ENCODE data around the gene ACTN4. TPM values are rescaled to one million over a fixed set of nuclear protein-coding genes. Genes with fewer than 3 reads are reported as not detected.

The ACTN4 gene
- total RNA-seq, 1 donor from 2014 or later, result 656 TPM

DNA sequence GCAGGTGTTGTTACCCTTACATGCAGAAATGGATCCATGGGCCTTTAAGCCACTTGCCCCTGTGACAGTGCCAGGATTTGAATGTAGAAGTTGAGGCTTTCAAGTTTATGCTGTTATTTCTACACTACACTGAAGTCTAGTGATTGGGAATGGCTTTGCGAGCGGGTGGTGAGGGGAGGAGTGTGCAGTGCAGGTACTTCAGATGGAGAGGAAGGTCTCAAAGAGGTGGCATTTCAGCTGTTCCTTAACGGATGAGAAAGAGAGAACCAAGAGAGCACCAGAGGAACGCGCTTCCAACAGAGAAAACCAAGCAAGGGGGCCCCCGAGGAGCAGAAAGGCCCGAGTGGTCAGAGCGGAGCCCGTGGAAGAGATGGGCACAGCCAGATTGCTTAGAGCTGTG is 13.3 kb downstream of the ACTN4 start:
- no peak for DNase-seq (ENCODE audit: low spot score)

DNA sequence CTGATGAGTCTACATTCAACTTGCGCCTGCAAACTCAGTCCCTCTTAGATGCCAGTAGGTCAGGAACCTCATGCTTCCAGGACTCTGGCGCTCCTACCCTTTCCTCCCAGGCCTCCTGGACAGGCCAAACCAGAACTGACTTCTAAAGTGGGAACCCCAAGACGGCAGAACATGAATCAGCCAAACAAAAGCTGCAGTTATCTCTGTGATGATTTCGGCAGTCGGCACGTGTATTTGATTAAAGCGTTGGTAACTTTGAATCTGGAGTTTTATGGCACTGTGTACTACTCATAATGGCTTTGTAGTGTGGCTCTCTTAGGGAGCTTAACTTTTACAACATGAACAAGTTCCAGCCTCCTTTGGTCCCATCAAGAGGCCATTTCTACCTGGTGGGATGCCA is 13.7 kb downstream of the ACTN4 start:
- DNase-seq (ENCODE audit: low spot score), result no peak

DNA sequence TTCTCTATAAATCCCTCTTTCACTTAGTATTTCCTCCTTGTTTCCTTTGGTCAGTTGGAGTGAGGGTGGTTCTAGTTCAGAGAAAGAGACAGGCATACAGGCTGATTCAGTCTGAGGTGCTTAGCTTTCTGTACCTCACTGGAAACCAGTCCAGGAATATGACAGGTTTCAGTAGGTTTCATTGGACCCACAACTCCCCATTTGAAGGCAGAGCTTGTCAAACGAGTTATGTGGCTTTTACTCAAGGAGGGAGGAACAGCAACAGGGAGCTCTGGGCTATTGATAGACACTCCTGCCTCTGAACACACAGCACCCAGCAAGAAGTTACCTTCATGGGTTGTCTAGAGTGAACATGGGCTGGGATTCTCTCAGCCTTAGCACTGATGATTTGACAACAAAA is 14.5 kb downstream of the ACTN4 start:
- peak; percentile 72 for DNase-seq (ENCODE audit: low spot score)

GRCh38 chr19:38662537-38663155 is 15.2 kb downstream of the ACTN4 start:
- DNase-seq (ENCODE audit: low spot score), result no peak

GRCh38 chr19:38663156-38663651 is 15.8 kb downstream of the ACTN4 start:
- no peak for DNase-seq (ENCODE audit: low spot score)

- DNase-seq (ENCODE audit: low spot score), result no peak
Observed at GRCh38 chr19:38663957-38664502, 16.6 kb downstream of the ACTN4 start.

GRCh38 chr19:38664503-38665211 is 17.2 kb downstream of the ACTN4 start:
- no peak for DNase-seq (ENCODE audit: low spot score)

DNA sequence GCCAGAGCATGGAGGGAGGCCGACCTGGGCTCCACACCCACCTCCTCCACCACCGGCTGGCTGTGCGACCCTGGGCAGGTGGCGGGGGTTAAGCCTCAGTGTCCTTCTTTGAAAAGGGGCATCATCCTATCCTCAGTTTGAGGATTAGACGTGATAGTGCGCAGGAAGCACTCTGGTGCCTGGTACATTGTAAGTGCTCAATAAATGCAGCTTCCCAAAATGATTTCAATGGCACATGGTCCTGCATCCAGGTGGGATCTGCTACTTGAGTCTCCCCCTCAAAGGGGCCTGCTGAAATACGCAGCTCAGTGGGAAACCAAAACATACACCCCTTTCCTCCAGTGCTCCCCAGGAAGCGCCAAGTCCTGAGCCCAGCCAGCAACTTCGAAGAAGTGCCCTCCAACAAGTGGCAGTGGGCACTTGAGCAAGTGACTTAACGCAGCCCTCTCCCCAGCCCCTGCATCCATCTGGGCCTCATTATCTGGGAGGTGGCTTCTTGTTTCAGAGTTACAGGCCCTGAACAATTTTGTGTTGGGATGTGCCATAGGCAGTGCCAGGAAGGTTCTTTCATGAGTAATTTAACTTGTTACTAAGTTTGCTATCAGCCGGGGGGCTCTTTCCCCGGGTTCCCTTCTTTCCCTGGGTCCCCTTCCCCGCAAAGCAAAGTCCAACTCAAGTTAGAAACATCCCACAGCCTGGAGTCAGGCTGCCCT is 17.9 kb downstream of the ACTN4 start:
- DNase-seq (ENCODE audit: low spot score), result no peak

GRCh38 chr19:38665950-38666662 is 18.7 kb downstream of the ACTN4 start:
- DNase-seq (ENCODE audit: low spot score), result peak; percentile 81

DNA sequence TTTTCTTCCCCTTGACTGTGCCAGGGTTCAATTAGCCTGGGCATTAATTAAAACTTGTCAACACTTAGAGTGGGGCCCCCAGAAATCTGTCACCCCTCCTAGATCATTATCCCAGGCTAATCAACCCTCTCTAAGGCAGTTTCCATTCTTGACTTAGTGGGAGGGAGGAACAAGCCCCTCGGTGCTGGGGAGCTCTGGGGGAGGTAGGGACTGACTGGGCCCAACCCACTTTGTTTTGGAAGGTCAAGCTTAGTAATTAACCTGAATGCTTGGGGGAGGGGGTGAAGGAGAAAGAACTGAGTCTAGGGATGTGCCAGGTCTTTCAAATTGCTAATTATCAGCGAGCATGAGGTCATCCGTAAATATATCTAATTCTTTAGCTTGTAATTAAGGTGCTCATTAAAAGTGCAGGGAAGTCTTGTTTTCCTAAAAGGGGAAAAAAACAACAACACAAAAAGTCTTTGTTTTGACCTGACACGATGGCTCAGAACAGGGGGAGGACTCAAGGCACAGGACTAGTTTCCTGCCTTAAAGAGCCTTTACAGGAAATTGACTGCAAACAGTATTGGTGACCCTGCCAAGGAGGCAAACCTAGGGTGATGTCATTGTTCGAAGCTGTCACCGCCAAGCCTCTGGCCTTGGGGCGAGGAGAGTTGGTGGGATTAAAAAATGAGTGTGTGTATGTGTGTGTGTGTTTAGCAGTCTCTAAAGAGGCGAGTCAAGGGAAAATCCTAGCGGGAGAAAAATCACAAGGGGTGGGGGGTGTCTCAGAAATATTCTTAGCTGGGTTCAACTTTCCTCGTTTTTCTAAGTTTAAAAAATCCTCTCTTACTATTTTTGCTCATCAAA is 19.4 kb downstream of the ACTN4 start:
- no peak for DNase-seq (ENCODE audit: low spot score)

- no peak for DNase-seq (ENCODE audit: low spot score)
Observed at GRCh38 chr19:38667661-38668171, 20.3 kb downstream of the ACTN4 start.

DNA sequence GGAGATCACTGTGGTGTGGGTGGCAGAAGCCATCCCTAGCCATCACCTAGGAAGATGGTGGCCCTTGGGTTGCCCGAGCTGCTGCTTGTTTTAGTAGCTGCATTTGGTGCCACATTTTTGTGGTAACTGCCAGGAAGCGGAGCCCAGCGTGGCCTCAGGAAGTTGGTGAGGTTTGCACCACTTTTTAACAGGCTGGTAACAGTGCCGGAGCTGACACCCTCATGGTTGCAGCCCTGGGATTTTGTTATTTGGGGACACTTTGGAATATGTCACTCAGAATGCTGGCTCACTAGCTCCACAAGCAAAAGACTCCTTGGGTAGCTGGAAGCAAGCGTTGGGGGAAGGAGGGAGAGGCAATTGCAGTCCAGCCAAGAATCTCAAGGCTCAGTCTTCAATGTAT is 22.1 kb downstream of the ACTN4 start:
- DNase-seq (ENCODE audit: low spot score), result no peak

GRCh38 chr19:38670921-38671398 is 23.5 kb downstream of the ACTN4 start:
- no peak for DNase-seq (ENCODE audit: low spot score)

DNA sequence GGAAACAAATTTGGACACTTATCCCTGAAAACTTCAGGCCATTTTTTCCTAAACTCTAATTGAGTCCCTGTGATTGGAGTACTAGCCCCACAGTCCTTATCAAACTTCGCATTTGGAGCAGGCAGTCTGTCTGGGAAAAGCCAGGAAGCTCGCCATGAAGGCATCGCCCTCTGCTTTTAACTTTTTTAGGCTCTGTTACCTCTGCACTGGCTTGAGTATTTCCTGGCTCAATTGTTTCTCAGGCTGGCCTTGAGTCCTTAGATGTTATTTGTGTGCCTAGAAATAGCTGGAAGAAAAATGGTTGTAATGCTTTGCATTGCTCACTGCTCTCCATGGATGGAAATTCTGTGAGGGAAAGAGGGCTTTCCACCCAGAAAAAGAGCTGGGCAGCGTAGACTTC is 24.2 kb downstream of the ACTN4 start:
- no peak for DNase-seq (ENCODE audit: low spot score)

- DNase-seq (ENCODE audit: low spot score), result no peak
Observed at GRCh38 chr19:38673030-38673429, 25.6 kb downstream of the ACTN4 start.

DNA sequence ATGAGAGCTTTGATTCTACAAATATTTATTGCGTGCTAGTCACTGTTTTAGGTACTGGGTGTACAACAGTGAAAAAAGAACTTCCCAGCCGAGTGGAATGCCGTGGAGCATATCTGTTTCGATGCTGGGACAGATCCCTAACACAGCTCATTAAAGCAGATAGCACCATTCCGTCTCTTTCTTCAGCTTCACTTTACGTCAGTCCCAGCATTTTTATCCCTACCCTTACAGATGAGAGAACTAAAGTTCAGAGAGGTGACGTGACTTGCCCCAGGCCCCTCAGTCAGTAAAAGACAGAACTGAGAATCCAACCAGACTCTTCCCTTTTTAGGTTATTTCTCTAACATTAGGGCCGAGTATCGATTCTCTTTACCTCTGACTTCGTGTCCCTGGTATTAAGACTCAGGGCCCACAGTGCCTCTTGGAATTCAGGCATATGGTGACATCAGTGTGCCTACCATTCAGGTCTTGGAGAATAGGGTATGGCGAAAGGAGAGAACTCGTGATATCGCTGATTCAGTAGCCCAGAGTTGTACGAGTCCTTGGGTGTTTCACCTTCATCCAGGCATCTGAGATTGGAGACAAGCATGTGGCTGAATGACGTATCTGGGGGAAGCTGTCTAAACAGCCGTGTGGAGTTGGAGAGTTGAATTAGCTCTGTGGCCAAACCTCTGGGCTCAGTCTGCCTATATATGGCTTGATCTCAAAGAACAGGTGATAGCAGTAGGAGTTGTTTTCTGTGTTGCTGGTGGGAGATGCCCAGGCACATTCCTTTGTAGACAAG is 27.1 kb downstream of the ACTN4 start:
- no peak for DNase-seq (ENCODE audit: low spot score)

GRCh38 chr19:38675611-38676010 is 28.2 kb downstream of the ACTN4 start:
- DNase-seq (ENCODE audit: low spot score), result no peak

GRCh38 chr19:38676023-38676877 is 28.8 kb downstream of the ACTN4 start:
- DNase-seq (ENCODE audit: low spot score), result no peak
